Endometrial microvascular endothelial cells (primary cell): ENCODE results near the gene KRT72. TPM values are rescaled to one million over a fixed set of nuclear protein-coding genes. Genes with fewer than 3 reads are reported as not detected.

Source experiments
- in situ Hi-C: cut with HindIII; loops from 2 replicates; pipeline ENCODE4 v1.10.0; 2017; ENCODE audit warnings: low sequenced_read_pairs, low pct_unique_long_range_greater_than_20kb; ENCODE audit errors: inconsistent ontology term
- total RNA-seq: library from RNA; depleted of rRNA; stranded (reverse); fragments of >200 nt; gene quantifications from one replicate; pipeline ENCODE4 v1.2.3, GENCODE V29; 2015; ENCODE audit errors: inconsistent ontology term

Gene KRT72
- total RNA-seq, 1 donor from 2014 or later, result not detected

GRCh38 chr12:52584156-52584682, 17.0 kb downstream of the KRT72 start:
- in situ Hi-C loops, result no loop called here

- in situ Hi-C loops, result no loop called here
Observed at GRCh38 chr12:52582971-52583456, 18.2 kb downstream of the KRT72 start.

GRCh38 chr12:52582486-52582885, 18.8 kb downstream of the KRT72 start:
- in situ Hi-C loops, result no loop called here

- in situ Hi-C loops, result no loop called here
Observed at GRCh38 chr12:52581481-52581880, 19.8 kb downstream of the KRT72 start.

GRCh38 chr12:52581066-52581465, 20.2 kb downstream of the KRT72 start:
- in situ Hi-C loops, result no loop called here

GRCh38 chr12:52580496-52580895, 20.8 kb downstream of the KRT72 start:
- in situ Hi-C loops, result no loop called here

- in situ Hi-C loops, result no loop called here
Observed at GRCh38 chr12:52579468-52580465, 21.5 kb downstream of the KRT72 start.

- in situ Hi-C loops, result no loop called here
Observed at GRCh38 chr12:52578469-52578868, 22.8 kb downstream of the KRT72 start.

- in situ Hi-C loops, result no loop called here
Observed at GRCh38 chr12:52577316-52577715, 23.9 kb downstream of the KRT72 start.

GRCh38 chr12:52575948-52576347, 25.3 kb downstream of the KRT72 start:
- in situ Hi-C loops, result no loop called here

GRCh38 chr12:52575256-52575655, 26.0 kb downstream of the KRT72 start:
- in situ Hi-C loops, result no loop called here

- in situ Hi-C loops, result no loop called here
Observed at GRCh38 chr12:52573743-52574142, 27.5 kb downstream of the KRT72 start, which contains the start of gene KRT74. TSS of gene KRT74 (minus strand) at chr12:52573843. CDS start at chr12:52573777, 66 bp downstream.

- in situ Hi-C loops, result no loop called here
Observed at GRCh38 chr12:52573306-52573705, 28.0 kb downstream of the KRT72 start.

GRCh38 chr12:52570511-52570910, 30.8 kb downstream of the KRT72 start:
- in situ Hi-C loops, result no loop called here

GRCh38 chr12:52568111-52568510, 33.2 kb downstream of the KRT72 start:
- in situ Hi-C loops, result no loop called here

GRCh38 chr12:52566847-52567291, 34.4 kb downstream of the KRT72 start:
- in situ Hi-C loops, result no loop called here

GRCh38 chr12:52564582-52564981, 36.7 kb downstream of the KRT72 start:
- in situ Hi-C loops, result no loop called here

- in situ Hi-C loops, result no loop called here
Observed at GRCh38 chr12:52561880-52562449, 39.3 kb downstream of the KRT72 start.

GRCh38 chr12:52559979-52560378, 41.3 kb downstream of the KRT72 start:
- in situ Hi-C loops, result no loop called here
